HG02840 (cell line): ENCODE results near the gene FKRP.
"Not testable (repeated sequence)": the region's sequence is repeated elsewhere in the genome, so short reads cannot be mapped to it uniquely, and the experiment has no call there.

Experiments
- ATAC-seq: cut with Tn5 transposase; IDR thresholded peaks from one replicate; pipeline ENCODE4 v1.9.1; 2021; ENCODE audit warnings: mild to moderate bottlenecking, moderate library complexity, moderate number of reproducible peaks; ENCODE audit not compliant: unreplicated experiment, low FRiP score

Gene FKRP

DNA sequence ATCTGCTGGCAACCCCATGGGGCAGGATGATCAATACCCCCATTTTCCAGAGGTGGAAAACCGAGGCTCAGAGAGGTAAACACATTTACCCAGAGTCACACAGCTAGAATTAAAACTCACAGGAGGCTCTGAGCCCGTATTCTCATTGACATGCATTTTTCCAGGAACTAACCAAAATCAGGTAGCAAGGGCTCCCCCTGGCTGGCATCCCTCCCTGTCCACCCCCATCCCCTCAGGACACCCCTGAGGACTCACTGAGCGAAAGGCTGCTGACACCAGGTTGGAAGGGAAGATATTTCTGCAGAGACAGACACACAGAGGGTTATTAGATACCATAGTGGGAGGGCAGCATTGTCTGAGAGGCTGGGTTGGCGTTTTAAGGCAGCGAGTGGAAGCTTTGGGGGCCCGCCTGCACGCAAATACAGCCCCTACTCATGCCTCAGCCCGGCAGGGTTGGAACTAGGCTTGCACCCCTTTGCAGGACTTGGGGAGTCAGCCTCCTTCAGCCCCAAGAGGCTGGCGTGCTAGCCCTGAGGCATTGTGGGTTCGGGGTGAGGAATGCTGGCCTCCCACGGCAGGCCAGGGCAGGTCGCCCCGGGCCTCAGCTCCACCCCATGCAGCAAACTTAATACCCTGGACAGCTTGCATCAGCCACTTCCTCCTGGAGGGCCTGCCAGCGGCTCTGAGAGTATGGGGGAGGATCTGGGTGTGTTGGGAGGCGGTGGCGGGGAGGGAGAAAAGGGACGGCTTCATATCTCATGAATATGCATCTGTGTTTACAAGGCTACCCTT is 38.6 kb downstream of the FKRP start:
- no peak for ATAC-seq

GRCh38 chr19:46785054-46785979 is 39.5 kb downstream of the FKRP start:
- no peak for ATAC-seq

- no peak for ATAC-seq
Observed at GRCh38 chr19:46785980-46786235, 40.1 kb downstream of the FKRP start.

GRCh38 chr19:46786236-46787039 is 40.6 kb downstream of the FKRP start:
- no peak for ATAC-seq

GRCh38 chr19:46787040-46787330 is 41.1 kb downstream of the FKRP start:
- no peak for ATAC-seq

DNA sequence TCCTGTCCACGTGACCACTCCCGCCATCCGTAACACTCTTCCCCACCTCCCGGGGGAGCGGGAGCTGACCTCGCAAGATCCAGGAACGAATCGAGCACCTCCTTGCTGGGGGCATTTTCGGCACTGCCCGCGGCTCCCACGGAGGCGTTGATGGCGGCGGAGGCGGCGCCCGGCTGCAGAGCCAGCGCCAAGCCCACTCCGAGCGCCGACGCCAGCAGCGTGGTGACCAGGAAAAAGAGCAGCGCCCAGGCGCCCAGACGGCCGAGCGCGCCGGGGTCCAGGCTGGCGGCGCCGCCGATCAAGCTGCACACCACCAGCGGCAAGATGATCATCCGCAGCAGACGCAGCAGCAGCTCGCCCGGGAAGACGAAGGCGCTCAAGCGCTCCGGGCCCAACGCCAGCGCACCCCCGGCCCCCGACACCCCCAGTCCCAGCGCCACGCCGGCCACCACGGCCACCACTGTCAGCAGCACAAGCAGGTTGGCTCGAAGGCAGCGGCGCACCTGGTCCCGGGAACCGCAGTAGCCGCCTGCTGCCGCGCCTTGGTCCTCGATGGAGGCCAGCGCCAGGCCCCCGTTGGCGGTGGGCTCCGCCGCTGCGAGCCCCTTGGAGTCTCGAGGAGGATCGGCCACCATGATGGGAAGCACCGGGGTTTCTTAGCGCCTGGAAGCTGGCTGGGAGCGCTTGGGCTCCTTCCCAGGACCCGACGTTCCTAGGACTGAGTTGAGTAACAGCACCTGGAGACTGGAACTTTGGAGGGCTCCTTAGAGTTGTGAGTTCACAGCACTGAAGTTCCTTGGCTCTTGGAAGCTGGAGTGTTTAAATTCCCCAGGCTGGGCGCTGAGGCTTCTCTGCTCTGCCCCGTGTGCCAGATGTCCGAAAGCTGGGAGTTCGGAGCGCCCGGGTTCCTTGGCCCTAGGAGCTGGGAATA is 41.7 kb downstream of the FKRP start:
- no peak for ATAC-seq

- ATAC-seq, result peak; percentile 55
Observed at GRCh38 chr19:46788262-46788967, 42.6 kb downstream of the FKRP start, which contains the start of gene SLC1A5. Gene SLC1A5 (minus strand): TSS chr19:46788594. CDS start chr19:46787965, 629 bp downstream.

DNA sequence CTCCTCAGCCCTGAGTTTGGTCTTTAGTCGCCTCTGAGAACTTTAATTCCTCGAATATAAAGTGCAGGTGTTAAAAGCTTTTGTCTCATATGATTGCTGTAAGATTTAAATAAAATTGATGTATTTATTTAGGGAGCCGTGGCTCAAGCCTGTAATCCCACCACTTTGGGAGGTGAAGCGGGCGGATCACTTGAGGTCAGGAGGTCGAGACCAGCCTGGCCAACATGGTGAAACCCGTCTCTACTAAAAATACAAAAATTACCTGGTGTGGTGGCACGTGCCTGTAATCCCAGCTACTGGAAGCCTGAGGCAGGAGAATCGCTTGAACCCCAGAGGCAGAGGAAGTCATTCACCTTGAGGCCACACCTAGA is 43.1 kb downstream of the FKRP start:
- ATAC-seq, result no peak

DNA sequence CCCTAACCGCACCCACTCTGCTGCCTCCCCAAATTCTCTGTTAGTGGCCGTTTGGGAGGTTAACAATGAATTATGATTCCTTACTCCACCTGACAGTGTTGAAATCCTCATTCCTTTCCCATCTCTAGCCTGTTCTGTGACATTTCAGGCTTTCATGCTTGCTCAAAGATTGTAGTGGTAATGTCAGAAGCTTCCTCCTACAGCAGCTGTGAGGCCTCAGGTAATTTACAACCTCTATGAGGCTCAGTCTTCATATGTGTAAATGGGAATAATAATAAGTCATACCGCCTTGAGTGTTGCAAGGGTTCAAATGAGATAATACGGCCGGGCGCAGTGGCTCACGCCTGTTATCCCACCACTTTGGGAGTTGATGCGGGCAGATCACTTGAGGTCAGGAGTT is 43.5 kb downstream of the FKRP start:
- ATAC-seq, result no peak

DNA sequence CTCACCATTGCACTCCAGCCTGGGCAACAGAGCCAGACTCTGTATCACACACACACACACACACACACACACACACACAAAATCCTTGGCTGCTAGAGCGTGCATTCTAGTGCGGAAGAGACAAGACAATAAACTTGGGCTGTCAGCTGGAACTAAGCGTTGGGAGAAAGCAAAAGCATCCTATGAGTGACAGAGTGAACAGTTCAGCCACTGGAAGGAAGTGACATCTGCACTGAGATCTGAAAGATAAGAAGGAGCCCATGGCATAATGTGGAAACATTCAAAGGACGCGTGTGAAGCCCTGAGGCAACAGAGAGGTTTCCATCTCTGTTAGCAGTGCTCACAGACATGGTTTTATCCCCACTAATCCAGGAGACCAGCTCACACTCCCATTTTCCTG is 46.1 kb downstream of the FKRP start:
- ATAC-seq, result no peak

DNA sequence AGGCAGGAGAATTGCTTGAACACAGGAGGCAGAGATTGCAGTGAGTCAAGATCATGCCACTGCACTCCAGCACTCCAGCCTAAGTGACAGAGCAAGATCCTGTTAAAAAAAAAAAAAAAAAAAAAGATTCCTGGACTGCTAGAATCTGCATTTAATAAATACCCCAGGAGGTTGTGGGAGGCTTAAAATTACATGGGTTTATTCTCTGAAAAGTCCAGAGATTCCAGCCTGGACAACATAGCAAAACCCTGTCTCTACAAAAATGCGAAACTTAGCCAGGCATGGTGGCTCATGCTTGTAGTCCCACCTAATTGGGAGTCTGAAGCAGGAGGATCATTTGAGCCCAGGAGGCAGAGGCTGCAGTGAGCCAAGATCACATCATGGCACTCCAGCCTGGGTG is 52.0 kb downstream of the FKRP start:
- no peak for ATAC-seq

- ATAC-seq, result no peak
Observed at GRCh38 chr19:46798713-46799112, 52.9 kb downstream of the FKRP start.

- no peak for ATAC-seq
Observed at GRCh38 chr19:46802152-46802551, 56.3 kb downstream of the FKRP start.

DNA sequence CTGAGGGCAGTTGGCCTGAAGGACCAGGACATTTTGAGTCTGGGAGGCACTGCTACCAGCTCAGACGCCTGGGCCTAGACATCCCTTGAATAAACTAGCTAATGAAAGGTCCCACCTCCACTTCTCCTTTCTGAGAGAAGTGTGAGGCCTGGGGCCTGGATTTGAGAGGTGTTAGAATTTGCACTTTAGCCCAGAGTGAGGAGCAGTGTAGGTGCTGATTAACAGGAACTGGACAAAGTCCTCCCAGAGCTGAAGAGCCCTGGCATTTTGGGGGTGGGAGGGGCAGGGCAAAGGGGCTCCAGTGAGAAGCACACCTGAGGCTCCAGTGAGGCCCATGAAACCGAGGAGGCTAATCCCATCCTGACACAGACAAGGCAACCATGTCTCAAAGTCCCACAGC is 57.7 kb downstream of the FKRP start:
- ATAC-seq, result no peak

GRCh38 chr19:46804432-46804831 is 58.6 kb downstream of the FKRP start:
- ATAC-seq, result not testable (repeated sequence)

DNA sequence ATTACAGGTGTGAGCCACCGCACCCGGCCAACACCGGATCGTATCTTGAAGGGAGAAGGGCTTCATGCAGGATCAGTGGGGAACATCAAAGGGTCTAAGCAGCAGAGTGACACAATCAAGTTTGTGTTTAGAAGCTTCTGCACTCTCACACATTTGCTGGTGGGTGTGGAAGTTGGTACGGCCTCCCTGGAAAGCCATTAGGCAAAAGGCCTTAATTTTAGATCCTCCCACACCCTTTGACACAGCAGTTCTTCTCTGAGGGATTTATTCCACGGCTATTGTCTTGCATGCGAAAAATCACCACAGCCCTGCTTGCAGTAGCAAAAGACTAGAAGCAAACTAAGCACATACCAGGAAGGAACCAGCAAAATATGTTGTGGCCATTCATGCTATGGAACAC is 60.8 kb downstream of the FKRP start:
- no peak for ATAC-seq
